Caco-2 (cell line): ENCODE results near the gene GOLPH3L. TPM values are rescaled to one million over a fixed set of nuclear protein-coding genes. Genes with fewer than 3 reads are reported as not detected.

ENCODE experiments used
- BruUV-seq: library from RNA; stranded (reverse); fragments of 400-500 nt; replicated peaks from 2 replicates; lab custom pipeline; 2021; lab: Mats Ljungman, UMichigan
- CTCF ChIA-PET: fragments of 300-600 bp; sonication (Branson Sonifier 250); formaldehyde crosslinking; loops from one replicate; lab custom pipeline; 2022; ENCODE audit warnings: antibody characterized with exemption; lab: Charles Lee
- POLR2A ChIA-PET: fragments of 300-600 bp; sonication (Branson Sonifier 250); formaldehyde crosslinking; loops from one replicate; lab custom pipeline; 2022; ENCODE audit warnings: antibody characterized with exemption; lab: Charles Lee
- DNase-seq, 2 experiments: peaks; one replicate each; pipeline versions ENCODE4 v3.0.0 to v3.0.0-alpha.2; 2020 to 2022
- H3K27me3 ChIP-seq: replicated peaks from 2 replicates; pipeline ENCODE4 v1.6.0; 2011; ENCODE audit warnings: low read length; ENCODE audit not compliant: control insufficient read depth, insufficient read depth
- H3K36me3 ChIP-seq: 2 replicates; pipeline ENCODE4 v1.5.1; 2011; ENCODE audit warnings: low read length; ENCODE audit not compliant: control insufficient read depth, insufficient read depth
- H3K4me1 ChIP-seq: fragments of 250-450 bp; sonication (Bioruptor Pico); 2 replicates; pipeline ENCODE4 v1.5.1; 2020; ENCODE audit warnings: mild to moderate bottlenecking
- H3K4me3 ChIP-seq: 2 replicates; pipeline ENCODE4 v1.5.1; 2011; ENCODE audit warnings: low read depth, mild to moderate bottlenecking, control low read depth, low read length
- H3K9me3 ChIP-seq: fragments of 250-450 bp; sonication (Bioruptor Pico); 2 replicates; pipeline ENCODE4 v1.5.1; 2020; ENCODE audit warnings: mild to moderate bottlenecking, moderate library complexity
- H3K27ac Mint-ChIP-seq: one replicate; pipeline ENCODE4 v1.8.0; 2022; ENCODE audit warnings: mixed read lengths; ENCODE audit not compliant: unreplicated experiment
- H3K27me3 Mint-ChIP-seq: one replicate; pipeline ENCODE4 v1.8.0; 2022; ENCODE audit warnings: mixed read lengths; ENCODE audit not compliant: insufficient read depth, unreplicated experiment
- H3K36me3 Mint-ChIP-seq: one replicate; pipeline ENCODE4 v1.8.0; 2022; ENCODE audit warnings: mild to moderate bottlenecking, mixed read lengths; ENCODE audit not compliant: insufficient read depth, unreplicated experiment
- H3K4me1 Mint-ChIP-seq: one replicate; pipeline ENCODE4 v1.8.0; 2022; ENCODE audit warnings: low read depth, mixed read lengths; ENCODE audit not compliant: unreplicated experiment
- H3K4me3 Mint-ChIP-seq: one replicate; pipeline ENCODE4 v1.8.0; 2022; ENCODE audit warnings: mild to moderate bottlenecking, moderate library complexity, mixed read lengths; ENCODE audit not compliant: unreplicated experiment
- H3K9me3 Mint-ChIP-seq: one replicate; pipeline ENCODE4 v1.8.0; 2022; ENCODE audit warnings: mixed read lengths; ENCODE audit not compliant: unreplicated experiment
- CTCF ChIP-seq, 2 experiments: fragments of 200-600 bp in 1 of 2; IDR thresholded peaks; 1 replicate in 1 of 2; 2 replicates in 1 of 2; pipeline versions ENCODE4 v1.5.1 to v1.8.0; 2011 to 2022; ENCODE audit warnings: antibody characterized with exemption in 1 of 2, control low read depth in 1 of 2, inconsistent platforms in 1 of 2, low read depth in 1 of 2, low read length in 1 of 2, mild to moderate bottlenecking in 1 of 2, moderate library complexity in 1 of 2; ENCODE audit not compliant: insufficient read depth in 1 of 2, severe bottlenecking in 1 of 2, unreplicated experiment in 1 of 2
- intact Hi-C: fragments of 100-400 bp; cut with micrococcal nuclease; formaldehyde crosslinking; loops from one replicate; pipeline ENCODE4 v1.10.0; 2022; ENCODE audit not compliant: unreplicated experiment
- total RNA-seq: library from RNA; stranded (reverse); gene quantifications from 2 replicates; pipeline ENCODE4 v1.2.3, GENCODE V29; 2022

The GOLPH3L gene
- total RNA-seq, 1 experiment from 2014 or later: 13.3 TPM

GRCh38 chr1:150615346-150616201 is 81.4 kb downstream of the GOLPH3L start:
- intact Hi-C loops: no loop called here
- peaks cover 46% of the 10 kb centered on the region for H3K36me3 Mint-ChIP-seq
- ChIA-PET CTCF (interaction anchor here (0.7 to 1.2 kb wide), 2 partner anchors 54 to 56 kb away, joined by 3 to 4 read pairs; no protein-coding TSS in a partner anchor), POLR2A (interaction anchor here (1.6 to 1.8 kb wide), 2 partner anchors 14 to 36 kb away, joined by 3 to 17 read pairs; partner anchors contain the start of genes ENSA and MCL1)
- no peak overlapping the region for H3K4me3 Mint-ChIP-seq
- Histone ChIP-seq H3K4me3 (no peak overlapping the region), H3K27me3 (no peaks in the 10 kb centered on the region), H3K36me3 (peaks cover 1% of the 10 kb centered on the region; the same call in 1 of the 2 replicates), H3K9me3 (no peaks in the 10 kb centered on the region), H3K4me1 (peaks cover 23% of the 10 kb centered on the region)
- peak overlapping the region; percentile 30 for H3K27ac Mint-ChIP-seq
- DNase-seq: no peak
- H3K27me3 Mint-ChIP-seq: no peaks in the 10 kb centered on the region
- BruUV-seq: no TSS peak
- TF ChIP-seq CTCF (IDR thresholded peaks at IDR 0.05; ENCODE audit: insufficient read depth in 1 of 2, low read depth in 1 of 2, low read length in 1 of 2, severe bottlenecking in 1 of 2, unreplicated experiment in 1 of 2): no peak
- no peaks in the 10 kb centered on the region for H3K9me3 Mint-ChIP-seq
- peaks cover 23% of the 10 kb centered on the region for H3K4me1 Mint-ChIP-seq

GRCh38 chr1:150613061-150613920 is 83.7 kb downstream of the GOLPH3L start:
- ChIA-PET CTCF (interaction anchor here (1.0 kb wide), 1 partner anchor 200 kb away, joined by 7 read pairs; no protein-coding TSS in a partner anchor), POLR2A (no interaction called here)
- no peaks in the 10 kb centered on the region for H3K9me3 ChIP-seq
- H3K4me3 ChIP-seq: no peak overlapping the region
- no TSS peak for BruUV-seq
- DNase-seq: no peak
- peaks cover 23% of the 10 kb centered on the region for H3K4me1 ChIP-seq
- TF ChIP-seq CTCF (IDR thresholded peaks at IDR 0.05; ENCODE audit: insufficient read depth in 1 of 2, low read depth in 1 of 2, low read length in 1 of 2, severe bottlenecking in 1 of 2, unreplicated experiment in 1 of 2): no peak
- no peak overlapping the region for H3K4me3 Mint-ChIP-seq
- intact Hi-C loops: no loop called here
- H3K36me3 Mint-ChIP-seq: peaks cover 31% of the 10 kb centered on the region
- H3K27me3 Mint-ChIP-seq: no peaks in the 10 kb centered on the region
- H3K36me3 ChIP-seq: peaks cover 1% of the 10 kb centered on the region; the same call in 1 of the 2 replicates
- H3K4me1 Mint-ChIP-seq: peaks cover 23% of the 10 kb centered on the region
- no peaks in the 10 kb centered on the region for H3K27me3 ChIP-seq
- H3K27ac Mint-ChIP-seq: peak overlapping the region; percentile 42
- H3K9me3 Mint-ChIP-seq: no peaks in the 10 kb centered on the region

GRCh38 chr1:150612014-150612345 is 85.0 kb downstream of the GOLPH3L start:
- Histone ChIP-seq H3K4me3 (no peak overlapping the region), H3K9me3 (no peaks in the 10 kb centered on the region), H3K36me3 (no peaks in the 10 kb centered on the region), H3K4me1 (peaks cover 23% of the 10 kb centered on the region), H3K27me3 (no peaks in the 10 kb centered on the region)
- Mint-ChIP-seq H3K4me3 (no peak overlapping the region), H3K4me1 (peaks cover 23% of the 10 kb centered on the region), H3K36me3 (peaks cover 26% of the 10 kb centered on the region), H3K27me3 (no peaks in the 10 kb centered on the region), H3K9me3 (no peaks in the 10 kb centered on the region), H3K27ac (peak overlapping the region; percentile 45)
- no TSS peak for BruUV-seq
- no peak for TF ChIP-seq CTCF (IDR thresholded peaks at IDR 0.05; ENCODE audit: insufficient read depth in 1 of 2, low read depth in 1 of 2, low read length in 1 of 2, severe bottlenecking in 1 of 2, unreplicated experiment in 1 of 2)
- intact Hi-C loops: no loop called here
- no peak for DNase-seq
- ChIA-PET CTCF (no interaction called here), POLR2A (interaction anchor here (1.5 kb wide), 1 partner anchor 32 kb away, joined by 5 read pairs; the partner anchor contains the start of gene MCL1)
